Esophagus squamous epithelium (tissue), 4 donors: ENCODE data around the gene FLT3LG.
"Not testable (repeated sequence)": the region's sequence is repeated elsewhere in the genome, so short reads cannot be mapped to it uniquely, and the experiment has no call there.

Experiments
- POLR2A ChIP-seq, 4 donors: fragments of 450-650 bp; IDR thresholded peaks; one replicate each; pipeline ENCODE4 v1.6.1; 2017; ENCODE audit warnings: antibody characterized with exemption in 4 of 4, mild to moderate bottlenecking in 4 of 4, moderate library complexity in 3 of 4
- TF ChIP-seq, protein P1 (sequence below), 6 experiments: fragments of 450-650 bp in 4 of 6; fragments of 200-600 bp in 2 of 6; sonication (generic) in 2 of 6; IDR thresholded peaks; one replicate each; pipeline ENCODE4 v1.5.1; 2016 to 2019; ENCODE audit warnings: antibody characterized with exemption in 6 of 6, mild to moderate bottlenecking in 4 of 6, moderate library complexity in 4 of 6

DNA sequence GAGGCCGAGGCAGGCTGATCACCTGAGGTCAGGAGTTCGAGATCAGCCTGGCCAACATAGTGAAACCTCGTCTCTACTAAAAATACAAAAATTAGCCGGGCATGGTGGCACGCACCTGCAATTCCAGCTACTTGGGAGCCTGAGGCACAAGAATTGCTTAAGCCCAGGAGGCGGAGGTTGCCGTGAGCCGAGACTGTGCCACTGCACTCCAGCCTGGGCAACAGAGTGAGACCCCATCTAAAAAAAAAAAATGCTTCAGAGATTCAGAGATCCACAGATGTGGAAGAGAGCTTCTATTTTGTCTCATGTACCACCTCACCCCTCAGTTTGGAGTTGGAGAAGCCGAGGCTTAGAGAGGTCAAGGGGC lies 531 bp upstream of the FLT3LG start:
- TF ChIP-seq, protein P1, sequence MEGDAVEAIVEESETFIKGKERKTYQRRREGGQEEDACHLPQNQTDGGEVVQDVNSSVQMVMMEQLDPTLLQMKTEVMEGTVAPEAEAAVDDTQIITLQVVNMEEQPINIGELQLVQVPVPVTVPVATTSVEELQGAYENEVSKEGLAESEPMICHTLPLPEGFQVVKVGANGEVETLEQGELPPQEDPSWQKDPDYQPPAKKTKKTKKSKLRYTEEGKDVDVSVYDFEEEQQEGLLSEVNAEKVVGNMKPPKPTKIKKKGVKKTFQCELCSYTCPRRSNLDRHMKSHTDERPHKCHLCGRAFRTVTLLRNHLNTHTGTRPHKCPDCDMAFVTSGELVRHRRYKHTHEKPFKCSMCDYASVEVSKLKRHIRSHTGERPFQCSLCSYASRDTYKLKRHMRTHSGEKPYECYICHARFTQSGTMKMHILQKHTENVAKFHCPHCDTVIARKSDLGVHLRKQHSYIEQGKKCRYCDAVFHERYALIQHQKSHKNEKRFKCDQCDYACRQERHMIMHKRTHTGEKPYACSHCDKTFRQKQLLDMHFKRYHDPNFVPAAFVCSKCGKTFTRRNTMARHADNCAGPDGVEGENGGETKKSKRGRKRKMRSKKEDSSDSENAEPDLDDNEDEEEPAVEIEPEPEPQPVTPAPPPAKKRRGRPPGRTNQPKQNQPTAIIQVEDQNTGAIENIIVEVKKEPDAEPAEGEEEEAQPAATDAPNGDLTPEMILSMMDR (IDR thresholded peaks at IDR 0.05), result not testable (repeated sequence)
- not testable (repeated sequence) for TF ChIP-seq POLR2A (IDR thresholded peaks at IDR 0.05)
